HCT116 (cell line): ENCODE measurements around the gene CEP112. TPM values are rescaled to one million over a fixed set of nuclear protein-coding genes. Genes with fewer than 3 reads are reported as not detected.

Experiments
- ATAC-seq: fragments of 200-7000 bp; cut with Tn5 transposase; 2 replicates; pipeline ENCODE4 v1.9.1; 2020; ENCODE audit warnings: mild to moderate bottlenecking, moderate library complexity
- BruUV-seq: library from RNA; stranded (reverse); fragments of 400-500 nt; replicated peaks from 2 replicates; lab custom pipeline; 2021; lab: Mats Ljungman, UMichigan
- CTCF ChIA-PET: fragments of 300-600 bp; sonication (Branson Sonifier 250); formaldehyde crosslinking; loops from one replicate; lab custom pipeline; 2021; ENCODE audit warnings: antibody characterized with exemption; lab: Charles Lee
- POLR2A ChIA-PET: fragments of 300-600, 350-600 bp; sonication (Branson Sonifier 250); formaldehyde crosslinking; loops from one replicate; lab custom pipeline; 2021; ENCODE audit warnings: antibody characterized with exemption; lab: Charles Lee
- RAD21 ChIA-PET, 2 experiments: fragments of 300-600 bp; sonication (Branson Sonifier 250); formaldehyde crosslinking; loops; one replicate each; lab custom pipeline; 2023; ENCODE audit warnings: low total read pairs in 2 of 2; ENCODE audit not compliant: uncharacterized antibody in 2 of 2, unreplicated experiment in 2 of 2, low non-redundant PET in 1 of 2; lab: Charles Lee
- DNase-seq: peaks from one replicate; pipeline ENCODE4 v3.0.0-alpha.2; 2010; ENCODE audit warnings: low read depth, low spot score
- H2AFZ ChIP-seq: fragments of 200-600 bp; shearing (Covaris generic), sonication (generic); 2 replicates; pipeline ENCODE4 v1.6.1; 2017; ENCODE audit warnings: low read depth, mixed run types, mixed read lengths, antibody characterized with exemption, low read length; ENCODE audit not compliant: poor library complexity, severe bottlenecking
- H3K27ac ChIP-seq: 2 replicates; pipeline ENCODE4 v1.5.1; 2012; ENCODE audit warnings: low read depth, low read length
- H3K27me3 ChIP-seq: fragments of 200-600 bp; sonication (generic); 2 replicates; pipeline ENCODE4 v1.6.1; 2016; ENCODE audit warnings: mixed run types, low read length, mixed read lengths; ENCODE audit not compliant: insufficient read depth
- H3K36me3 ChIP-seq, 2 experiments: fragments of 200-500 bp in 1 of 2; fragments of 200-600 bp in 1 of 2; sonication (Bioruptor generic) in 1 of 2; sonication (generic) in 1 of 2; 2 replicates each; pipeline versions ENCODE4 v1.5.1 to v1.6.1; 2014 to 2016; ENCODE audit warnings: low read length in 2 of 2, inconsistent platforms in 1 of 2, mixed read lengths in 1 of 2, mixed run types in 1 of 2; ENCODE audit not compliant: insufficient read depth in 2 of 2, control insufficient read depth in 1 of 2
- H3K4me1 ChIP-seq, 2 experiments: fragments of 200-600 bp in 1 of 2; sonication (generic) in 1 of 2; 2 replicates each; pipeline versions ENCODE4 v1.5.1 to v1.6.1; 2012 to 2017; ENCODE audit warnings: low read length in 2 of 2, inconsistent platforms in 1 of 2, mild to moderate bottlenecking in 1 of 2, mixed read lengths in 1 of 2, mixed run types in 1 of 2, moderate library complexity in 1 of 2; ENCODE audit not compliant: insufficient read depth in 2 of 2, control insufficient read depth in 1 of 2
- H3K4me2 ChIP-seq: fragments of 200-600 bp; sonication (generic); 2 replicates; pipeline ENCODE4 v1.6.1; 2017; ENCODE audit warnings: mixed run types, low read length, mixed read lengths
- H3K4me3 ChIP-seq, 2 experiments: fragments of 200-600 bp in 1 of 2; sonication (generic) in 1 of 2; replicated peaks in 1 of 2; 2 replicates each; pipeline ENCODE4 v1.5.1; 2011 to 2016; ENCODE audit warnings: low read length in 2 of 2, control low read depth in 1 of 2, low read depth in 1 of 2, mild to moderate bottlenecking in 1 of 2, mixed read lengths in 1 of 2, mixed run types in 1 of 2
- H3K79me2 ChIP-seq: fragments of 200-600 bp; sonication (generic); 2 replicates; pipeline ENCODE4 v1.6.1; 2017; ENCODE audit warnings: mild to moderate bottlenecking, mixed run types, low read length, moderate library complexity, mixed read lengths; ENCODE audit not compliant: insufficient read depth
- H3K9ac ChIP-seq: fragments of 200-600 bp; sonication (generic); 2 replicates; pipeline ENCODE4 v1.6.1; 2016; ENCODE audit warnings: low read length, mixed read lengths
- H3K9me2 ChIP-seq: fragments of 200-600 bp; sonication (generic), shearing (Covaris generic); 2 replicates; pipeline ENCODE4 v1.6.1; 2017; ENCODE audit warnings: mixed run types, mild to moderate bottlenecking, moderate library complexity; ENCODE audit not compliant: insufficient read depth
- H3K9me3 ChIP-seq, 2 experiments: fragments of 200-500 bp in 1 of 2; fragments of 200-600 bp in 1 of 2; sonication (Bioruptor generic) in 1 of 2; sonication (generic) in 1 of 2; 2 replicates each; pipeline ENCODE4 v1.6.1; 2014 to 2017; ENCODE audit warnings: low read length in 2 of 2, mixed read lengths in 2 of 2, inconsistent platforms in 1 of 2, low read depth in 1 of 2, mild to moderate bottlenecking in 1 of 2, mixed run types in 1 of 2, moderate library complexity in 1 of 2; ENCODE audit not compliant: control insufficient read depth in 1 of 2, insufficient read depth in 1 of 2
- H4K20me1 ChIP-seq: fragments of 200-600 bp; sonication (generic), shearing (Covaris generic); 2 replicates; pipeline ENCODE4 v1.6.1; 2017; ENCODE audit warnings: mixed run types, mild to moderate bottlenecking, moderate library complexity; ENCODE audit not compliant: insufficient read depth
- ATF3 ChIP-seq: IDR thresholded peaks from 2 replicates; pipeline ENCODE4 v1.6.1; 2012
- CEBPB ChIP-seq: IDR thresholded peaks from 2 replicates; pipeline ENCODE4 v1.6.1; 2012; ENCODE audit warnings: low read depth
- CTCF ChIP-seq, 3 experiments: fragments of 200-600 bp in 1 of 3; sonication (generic) in 1 of 3; IDR thresholded peaks in 2 of 3; conservative IDR thresholded peaks in 1 of 3; 2 replicates each; pipeline ENCODE4 v1.5.1; 2012 to 2017; ENCODE audit warnings: low read depth in 2 of 3, low read length in 2 of 3, antibody characterized with exemption in 1 of 3, borderline replicate concordance in 1 of 3, control low read depth in 1 of 3, mild to moderate bottlenecking in 1 of 3, mixed read lengths in 1 of 3, mixed run types in 1 of 3, moderate library complexity in 1 of 3; ENCODE audit not compliant: insufficient read depth in 1 of 3
- EGR1 ChIP-seq: IDR thresholded peaks from 2 replicates; pipeline ENCODE4 v1.6.1; 2012; ENCODE audit warnings: low read depth
- ELF1 ChIP-seq: IDR thresholded peaks from 2 replicates; pipeline ENCODE4 v1.6.1; 2012; ENCODE audit warnings: low read depth, borderline replicate concordance
- EZH2phosphoT487 ChIP-seq: fragments of 200-600 bp; IDR thresholded peaks from 2 replicates; pipeline ENCODE4 v1.6.1; 2018; ENCODE audit warnings: antibody characterized with exemption, borderline replicate concordance
- FOSL1 ChIP-seq: IDR thresholded peaks from 2 replicates; pipeline ENCODE4 v1.6.1; 2012; ENCODE audit warnings: low read depth
- MAX ChIP-seq: IDR thresholded peaks from 2 replicates; pipeline ENCODE4 v1.6.1; 2012
- POLR2A ChIP-seq: IDR thresholded peaks from 2 replicates; pipeline ENCODE4 v1.7.0; 2011; ENCODE audit warnings: borderline replicate concordance; ENCODE audit not compliant: insufficient read depth, insufficient read length; ENCODE audit errors: extremely low read depth
- POLR2AphosphoS5 ChIP-seq: IDR thresholded peaks from 2 replicates; pipeline ENCODE4 v1.6.1; 2011; ENCODE audit warnings: mild to moderate bottlenecking, low read depth, low read length, moderate library complexity
- RAD21 ChIP-seq: IDR thresholded peaks from 2 replicates; pipeline ENCODE4 v1.6.1; 2012; ENCODE audit warnings: low read depth, mild to moderate bottlenecking
- REST ChIP-seq: IDR thresholded peaks from 2 replicates; pipeline ENCODE4 v1.6.1; 2012; ENCODE audit warnings: low read depth
- SIN3A ChIP-seq: IDR thresholded peaks from 2 replicates; pipeline ENCODE4 v1.6.1; 2012; ENCODE audit warnings: low read depth
- SP1 ChIP-seq: IDR thresholded peaks from 2 replicates; pipeline ENCODE4 v1.6.1; 2012; ENCODE audit warnings: low read depth
- TCF7L2 ChIP-seq: IDR thresholded peaks from 2 replicates; pipeline ENCODE4 v1.7.0; 2011; ENCODE audit warnings: borderline replicate concordance, inconsistent platforms; ENCODE audit not compliant: insufficient read depth, insufficient read length; ENCODE audit errors: extremely low read depth
- ZBTB33 ChIP-seq: IDR thresholded peaks from 2 replicates; pipeline ENCODE4 v1.6.1; 2011; ENCODE audit warnings: mild to moderate bottlenecking, low read length, moderate library complexity; ENCODE audit not compliant: insufficient replicate concordance; ENCODE audit errors: extremely low read depth
- ZNF274 ChIP-seq: fragments of 200-500 bp; sonication (Bioruptor generic); IDR thresholded peaks from 2 replicates; pipeline ENCODE4 v1.6.1; 2014; ENCODE audit warnings: mild to moderate bottlenecking, low read depth, low read length, inconsistent platforms
- intact Hi-C: fragments of 100-400 bp; cut with micrococcal nuclease; formaldehyde crosslinking; loops from 2 replicates; pipeline ENCODE4 v1.10.0; 2022
- total RNA-seq: library from RNA; stranded (reverse); gene quantifications from one replicate; pipeline ENCODE4 v1.2.1, GENCODE V29; 2021; ENCODE audit not compliant: unreplicated experiment

Gene CEP112
- total RNA-seq, 1 experiment from 2014 or later, result 10.9 TPM

GRCh38 chr17:66222798-66223350 lies 30.9 kb upstream of the CEP112 start:
- no peaks in the 10 kb centered on the region for H4K20me1 ChIP-seq
- intact Hi-C loops, result no loop called here
- H3K79me2 ChIP-seq, result no peaks in the 10 kb centered on the region
- ATAC-seq (no peak), DNase-seq (no peak)
- TF ChIP-seq POLR2A, result no peak
- TF ChIP-seq MAX, result no peak
- TF ChIP-seq REST, result no peak
- TF ChIP-seq ATF3, result no peak
- no peak for TF ChIP-seq CEBPB
- TF ChIP-seq EGR1, result no peak
- no peak for TF ChIP-seq SIN3A
- no peak for TF ChIP-seq SP1
- no peak for TF ChIP-seq ELF1
- no peak for TF ChIP-seq TCF7L2
- no peak for TF ChIP-seq FOSL1
- TF ChIP-seq POLR2AphosphoS5, result no peak
- TF ChIP-seq EZH2phosphoT487, result no peak
- no peak for TF ChIP-seq ZBTB33
- TF ChIP-seq ZNF274, result no peak
- TF ChIP-seq RAD21, result no peak
- no peak for TF ChIP-seq CTCF (IDR thresholded peaks at IDR 0.05 in 2 of 3, conservative IDR thresholded peaks at IDR 0.05 in 1 of 3; ENCODE audit: borderline replicate concordance in 1 of 3, insufficient read depth in 1 of 3, low read depth in 2 of 3, low read length in 2 of 3)
- ChIA-PET POLR2A (no interaction called here), RAD21 (no interaction called here), CTCF (no interaction called here)
- H3K27me3 ChIP-seq, result peaks cover 17% of the 10 kb centered on the region
- H3K4me2 ChIP-seq, result no peak overlapping the region
- no TSS peak for BruUV-seq
- H3K9me3 ChIP-seq, result no peaks in the 10 kb centered on the region
- H3K9me2 ChIP-seq, result no peaks in the 10 kb centered on the region
- H2AFZ ChIP-seq, result no peak overlapping the region
- H3K27ac ChIP-seq, result no peak overlapping the region
- H3K36me3 ChIP-seq, result no peaks in the 10 kb centered on the region
- no peak overlapping the region for H3K9ac ChIP-seq
- no peaks in the 10 kb centered on the region for H3K4me1 ChIP-seq
- H3K4me3 ChIP-seq, result no peak overlapping the region
